ENCODE results near the gene CCL19. TPM values are rescaled to one million over a fixed set of nuclear protein-coding genes. Genes with fewer than 3 reads are reported as not detected.

The CCL19 gene
- total RNA-seq, 1 experiment from 2014 or later: not detected

GRCh38 chr9:34674440-34674839 lies 16.6 kb downstream of the CCL19 start:
- BruUV-seq (replicated peaks): no TSS peak

GRCh38 chr9:34671307-34671706 lies 19.8 kb downstream of the CCL19 start:
- no TSS peak for BruUV-seq (replicated peaks)
- Mint-ChIP-seq H3K4me1 (ENCODE audit: low read depth, unreplicated experiment) (no peaks in the 10 kb centered on the region), H3K27ac (ENCODE audit: unreplicated experiment) (no peak overlapping the region), H3K9me3 (ENCODE audit: unreplicated experiment) (no peaks in the 10 kb centered on the region), H3K4me3 (ENCODE audit: unreplicated experiment) (no peak overlapping the region), H3K27me3 (ENCODE audit: insufficient read depth, unreplicated experiment) (no peaks in the 10 kb centered on the region), H3K36me3 (ENCODE audit: insufficient read depth, unreplicated experiment) (no peaks in the 10 kb centered on the region)
- intact Hi-C loops (cut with micrococcal nuclease; ENCODE audit: unreplicated experiment): no loop called here
- no peak for TF ChIP-seq CTCF (IDR thresholded peaks at IDR 0.05; ENCODE audit: insufficient read depth in 1 of 2, low read depth in 1 of 2, low read length in 1 of 2, severe bottlenecking in 1 of 2, unreplicated experiment in 1 of 2)
- H3K36me3 ChIP-seq (ENCODE audit: control insufficient read depth, insufficient read depth, low read length): no peaks in the 10 kb centered on the region
- no peaks in the 10 kb centered on the region for H3K27me3 ChIP-seq (replicated peaks; ENCODE audit: control insufficient read depth, insufficient read depth, low read length)
- ChIA-PET CTCF (no interaction called here), POLR2A (no interaction called here)
- H3K4me3 ChIP-seq (ENCODE audit: low read depth, low read length): no peak overlapping the region
- no peak for DNase-seq
- no peaks in the 10 kb centered on the region; the same call in 1 of the 2 replicates for H3K9me3 ChIP-seq
- no peaks in the 10 kb centered on the region for H3K4me1 ChIP-seq

More at GRCh38 chr9:34674440-34674839, 16.6 kb downstream of the CCL19 start:
- intact Hi-C loops (cut with micrococcal nuclease; ENCODE audit: unreplicated experiment): no loop called here
- no peak for TF ChIP-seq CTCF (IDR thresholded peaks at IDR 0.05; ENCODE audit: insufficient read depth in 1 of 2, low read depth in 1 of 2, low read length in 1 of 2, severe bottlenecking in 1 of 2, unreplicated experiment in 1 of 2)
- Mint-ChIP-seq H3K27ac (ENCODE audit: unreplicated experiment) (no peak overlapping the region), H3K9me3 (ENCODE audit: unreplicated experiment) (no peaks in the 10 kb centered on the region), H3K36me3 (ENCODE audit: insufficient read depth, unreplicated experiment) (no peaks in the 10 kb centered on the region), H3K27me3 (ENCODE audit: insufficient read depth, unreplicated experiment) (no peaks in the 10 kb centered on the region), H3K4me3 (ENCODE audit: unreplicated experiment) (no peak overlapping the region), H3K4me1 (ENCODE audit: low read depth, unreplicated experiment) (no peaks in the 10 kb centered on the region)
- POLR2A ChIA-PET: no interaction called here
- CTCF ChIA-PET: interaction anchor here (0.5 to 2.9 kb wide), 2 partner anchors 28 to 397 kb away, joined by 5 to 25 read pairs; no protein-coding TSS in a partner anchor
- no peak overlapping the region for H3K4me3 ChIP-seq (ENCODE audit: low read depth, low read length)
- DNase-seq: no peak
- no peaks in the 10 kb centered on the region for H3K36me3 ChIP-seq (ENCODE audit: control insufficient read depth, insufficient read depth, low read length)
- no peaks in the 10 kb centered on the region for H3K4me1 ChIP-seq
- H3K27me3 ChIP-seq (replicated peaks; ENCODE audit: control insufficient read depth, insufficient read depth, low read length): no peaks in the 10 kb centered on the region
- H3K9me3 ChIP-seq: no peaks in the 10 kb centered on the region; the same call in 1 of the 2 replicates

- no peaks in the 10 kb centered on the region for H3K27me3 ChIP-seq (replicated peaks; ENCODE audit: control insufficient read depth, insufficient read depth, low read length)
- no peaks in the 10 kb centered on the region for H3K9me3 Mint-ChIP-seq (ENCODE audit: unreplicated experiment)
- BruUV-seq (replicated peaks): no TSS peak
- intact Hi-C loops (cut with micrococcal nuclease; ENCODE audit: unreplicated experiment): no loop called here
- H3K27me3 Mint-ChIP-seq (ENCODE audit: insufficient read depth, unreplicated experiment): no peaks in the 10 kb centered on the region
- ChIA-PET CTCF (interaction anchor here (0.6 kb wide), 1 partner anchor 33 kb away, joined by 4 read pairs; no protein-coding TSS in a partner anchor), POLR2A (no interaction called here)
- H3K36me3 Mint-ChIP-seq (ENCODE audit: insufficient read depth, unreplicated experiment): no peaks in the 10 kb centered on the region
- H3K4me3 ChIP-seq (ENCODE audit: low read depth, low read length): no peak overlapping the region
- TF ChIP-seq CTCF (IDR thresholded peaks at IDR 0.05; ENCODE audit: insufficient read depth in 1 of 2, low read depth in 1 of 2, low read length in 1 of 2, severe bottlenecking in 1 of 2, unreplicated experiment in 1 of 2): no peak
- H3K36me3 ChIP-seq (ENCODE audit: control insufficient read depth, insufficient read depth, low read length): no peaks in the 10 kb centered on the region
- H3K27ac Mint-ChIP-seq (ENCODE audit: unreplicated experiment): no peak overlapping the region
- H3K4me3 Mint-ChIP-seq (ENCODE audit: unreplicated experiment): no peak overlapping the region
- no peaks in the 10 kb centered on the region; the same call in 1 of the 2 replicates for H3K9me3 ChIP-seq
- H3K4me1 ChIP-seq: peaks cover 1% of the 10 kb centered on the region
- H3K4me1 Mint-ChIP-seq (ENCODE audit: low read depth, unreplicated experiment): peaks cover 8% of the 10 kb centered on the region
- DNase-seq: no peak
These were observed 21.1 kb downstream of the CCL19 start for GRCh38 chr9:34669809-34670562.

Measured in Caco-2 (cell line).